NCI-H524 (cell line): ENCODE data around the gene MYO9A.

Experiments used
- DNase-seq, 2 experiments: peaks; one replicate each; lab custom pipeline; 2025; lab: John Stamatoyannopoulos, UW

MYO9A gene

DNA sequence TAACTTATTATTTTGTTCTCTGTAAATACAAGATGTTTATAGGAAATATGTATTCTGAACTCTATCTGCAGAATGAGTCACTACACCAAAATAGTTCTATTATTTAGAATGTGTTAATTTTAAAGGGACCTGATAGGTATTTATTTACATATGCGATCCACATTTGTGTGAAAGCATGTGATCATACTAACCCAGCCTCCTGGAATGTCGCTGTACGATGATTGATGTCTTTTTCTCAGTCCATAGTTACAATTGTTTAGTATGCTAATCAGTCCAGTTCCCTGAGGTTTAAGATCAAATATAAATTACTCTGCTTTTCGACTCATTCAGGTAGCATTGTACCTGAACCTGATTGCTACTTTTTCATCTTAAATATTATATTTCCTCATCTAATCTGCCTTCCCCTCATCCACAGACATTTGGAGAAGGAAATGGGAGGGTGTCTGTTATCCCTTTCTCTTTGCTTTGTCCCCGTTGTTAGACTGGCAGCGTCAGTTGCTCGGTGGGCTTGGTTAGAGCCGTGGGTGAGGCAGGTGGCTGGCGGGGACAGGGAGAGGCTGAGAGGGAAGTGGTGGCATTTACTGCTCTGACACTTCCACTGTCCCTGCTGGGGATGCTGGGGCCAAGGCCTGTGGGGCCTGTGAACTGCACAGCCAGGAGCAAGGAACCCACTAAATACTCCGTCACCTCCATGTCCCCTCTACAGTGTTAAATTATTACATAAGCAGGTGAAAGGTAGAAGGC, 335.4 kb downstream of the MYO9A start:
- no peak for DNase-seq

DNA sequence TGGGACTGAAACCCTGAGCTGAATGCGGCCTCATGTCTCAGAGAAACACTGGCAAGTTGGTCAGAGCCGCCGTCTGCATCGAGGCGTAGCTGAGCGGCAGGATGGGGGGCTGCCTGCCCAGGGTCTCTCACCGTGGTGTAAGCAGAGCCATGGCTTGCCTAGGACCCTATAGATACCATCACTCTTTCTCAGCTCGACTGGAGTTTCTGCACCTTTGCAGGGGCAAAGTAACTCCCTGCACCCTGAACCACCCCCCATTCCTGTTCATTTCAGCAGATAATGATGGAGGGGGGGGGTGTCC, 336.0 kb downstream of the MYO9A start:
- DNase-seq = no peak

DNA sequence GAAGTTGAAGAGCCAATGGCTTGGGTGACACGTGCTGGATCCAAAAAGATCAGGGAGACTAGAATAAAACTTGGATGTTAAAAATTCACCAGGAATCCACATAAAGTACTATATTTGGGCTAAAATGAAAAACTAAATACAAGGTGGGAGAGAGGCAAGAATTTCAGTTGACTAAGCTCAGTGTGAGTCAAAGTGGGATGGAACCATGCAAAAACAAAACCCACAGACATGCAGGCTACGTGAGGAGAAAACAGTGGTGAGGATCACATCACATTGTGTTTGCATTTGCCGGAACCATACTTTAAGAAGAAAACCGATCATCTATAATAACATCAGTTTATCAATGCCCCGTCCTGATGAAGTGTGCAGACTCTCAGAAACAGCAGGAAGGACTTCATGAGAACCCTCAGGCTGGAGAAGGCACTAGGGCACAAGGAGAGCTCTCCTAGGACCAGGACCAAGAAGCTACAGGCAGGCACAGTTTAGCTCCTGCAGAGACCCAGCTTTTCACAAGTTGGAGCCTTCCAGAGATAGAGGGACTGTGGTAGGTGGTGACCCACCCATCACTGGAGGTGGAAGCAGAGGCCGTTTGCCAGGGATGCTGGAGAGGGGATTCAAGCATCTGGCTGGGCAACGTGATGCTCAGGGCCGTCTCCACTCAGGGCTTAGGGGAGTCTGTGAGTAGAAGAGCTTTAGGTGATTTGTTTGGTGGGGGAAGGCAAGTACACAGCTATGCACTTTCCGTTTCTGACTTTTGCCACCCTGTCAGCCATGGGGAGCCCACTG, 336.6 kb downstream of the MYO9A start:
- no peak for DNase-seq

GRCh38 chr15:71780115-71780976, 337.6 kb downstream of the MYO9A start:
- peak; percentile 16 to 52 for DNase-seq

DNA sequence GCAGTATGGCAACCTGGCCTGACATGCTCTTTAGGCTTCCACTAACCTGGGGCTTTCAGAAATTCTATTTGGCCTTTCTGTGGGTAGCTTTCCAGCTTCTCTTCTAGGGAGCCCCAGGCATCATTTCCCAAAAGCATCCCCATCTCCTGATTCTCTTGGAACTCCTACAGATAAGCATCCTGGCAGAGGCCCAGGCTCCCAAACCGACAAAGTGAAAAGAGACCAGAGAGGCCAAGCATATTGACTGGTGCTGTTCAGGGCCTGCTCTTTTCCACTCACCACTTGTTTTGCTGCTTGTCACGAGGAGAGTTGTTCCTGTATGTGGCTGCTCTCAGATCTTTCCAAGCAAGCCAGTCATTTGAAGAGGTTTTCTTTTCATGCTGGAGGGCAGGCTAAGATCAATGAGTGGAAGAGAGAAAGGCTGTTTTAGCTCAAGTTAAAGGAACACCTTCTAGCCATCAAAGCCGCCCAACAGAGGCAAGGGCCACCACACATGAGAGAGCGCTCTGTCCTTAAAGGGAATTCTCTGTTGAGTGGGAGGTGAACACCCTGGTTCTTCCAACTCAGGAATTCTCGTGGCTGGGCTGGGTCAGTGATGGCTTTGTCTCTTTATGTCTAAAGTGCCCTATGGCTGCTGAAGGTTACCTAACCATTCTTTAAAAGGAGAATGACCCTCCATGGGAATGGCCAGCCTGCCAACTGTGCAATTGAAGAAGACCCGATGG, 338.7 kb downstream of the MYO9A start:
- no peak for DNase-seq

DNA sequence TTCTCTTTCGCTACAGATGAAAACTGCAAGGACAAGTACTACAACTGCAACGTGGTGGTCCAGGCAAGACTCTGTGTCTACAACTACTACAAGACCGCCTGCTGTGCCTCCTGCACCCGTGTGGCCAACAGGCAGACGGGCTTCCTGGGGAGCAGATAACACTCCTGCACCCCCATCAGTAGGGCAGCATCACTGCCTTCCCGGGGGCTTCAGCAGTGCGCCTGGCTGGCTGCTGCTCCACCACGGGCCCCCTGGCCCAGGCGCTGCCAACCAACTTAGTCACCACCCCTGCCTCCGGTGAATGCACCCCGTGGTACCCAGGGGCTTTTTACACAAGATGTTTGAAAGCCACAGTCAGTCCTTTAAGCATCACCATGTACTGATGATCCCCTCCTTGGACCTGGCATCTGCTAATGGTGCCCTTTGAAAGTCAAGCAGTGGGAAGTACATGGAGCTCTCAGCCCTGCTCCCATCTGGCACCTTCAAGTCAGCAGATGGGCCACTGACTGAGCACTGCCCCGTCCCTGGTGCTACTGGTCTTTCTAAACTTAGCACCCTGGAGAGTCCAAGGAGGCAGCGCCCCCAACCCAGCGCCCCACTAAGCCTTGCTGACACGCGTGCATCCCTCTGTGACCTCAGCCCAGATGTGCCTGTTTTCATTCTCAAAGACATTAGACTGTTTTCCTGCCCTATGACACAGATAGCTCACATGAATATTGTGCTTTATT, 340.6 kb downstream of the MYO9A start:
- peak; percentile 96 to 97 for DNase-seq

DNA sequence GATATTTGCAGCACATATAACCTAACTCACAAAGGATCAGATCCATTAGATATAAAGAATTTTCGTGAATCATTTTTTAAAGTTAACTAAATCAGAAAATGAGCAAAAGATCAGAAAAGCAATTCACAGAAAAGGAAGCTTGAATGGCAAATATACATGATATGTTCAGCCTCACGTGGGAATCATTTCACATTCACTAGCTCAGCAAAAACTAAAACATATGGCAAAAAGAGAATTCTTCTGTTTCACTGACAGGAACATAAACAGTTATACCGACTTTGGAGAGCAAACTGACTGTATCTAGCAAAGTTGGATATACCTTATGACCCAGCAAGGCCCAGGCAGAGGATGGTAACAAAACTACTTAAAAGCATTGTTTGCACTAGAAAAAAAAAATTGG, 341.6 kb downstream of the MYO9A start:
- DNase-seq = no peak

DNA sequence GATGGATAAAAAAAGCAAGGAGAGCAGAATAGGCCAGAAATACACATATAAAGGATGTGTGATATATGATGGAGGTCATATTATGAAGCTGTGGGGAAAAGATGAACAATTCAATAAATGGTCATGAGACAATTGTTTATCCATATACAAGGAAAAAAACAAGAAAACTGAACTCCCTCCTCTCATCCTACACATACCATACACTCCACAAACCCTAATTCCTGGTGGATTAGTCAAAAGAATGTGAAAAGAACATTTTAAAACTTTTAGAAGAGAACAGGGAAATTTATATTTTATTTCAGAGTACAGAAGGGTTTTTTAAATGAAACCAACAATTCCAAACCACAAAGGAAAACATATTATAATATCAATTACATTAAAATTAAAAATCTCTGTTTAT, 342.1 kb downstream of the MYO9A start:
- no peak for DNase-seq

DNA sequence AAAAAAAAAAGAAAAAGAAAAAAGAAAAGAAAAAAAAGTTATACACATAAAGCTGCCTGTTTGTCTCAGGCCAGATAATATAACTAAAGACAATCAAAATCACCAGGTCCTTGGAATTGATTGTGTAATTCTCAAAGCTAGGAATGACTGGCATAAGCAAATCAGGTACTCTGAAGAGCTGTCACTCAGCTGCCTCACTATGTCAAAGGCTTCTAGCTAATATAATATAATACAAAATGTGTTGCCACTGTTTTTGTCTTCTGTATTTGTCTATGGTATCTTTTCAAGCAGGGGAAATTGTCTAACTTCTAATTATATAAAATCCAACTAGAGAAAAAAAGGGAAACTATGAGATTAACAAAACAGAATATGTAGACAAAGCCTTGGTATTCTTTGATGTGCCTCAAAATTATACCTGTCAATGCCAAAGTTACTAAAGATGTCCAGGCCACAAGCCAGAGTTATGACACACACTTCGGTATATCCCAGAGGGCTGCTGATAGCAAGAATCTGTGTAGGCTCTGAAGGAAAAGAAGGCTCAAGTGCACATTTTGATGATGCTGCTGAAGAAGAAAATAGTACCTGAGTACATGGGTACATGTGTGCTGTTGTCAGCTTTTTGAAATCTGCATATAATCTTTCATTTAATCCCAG, 344.6 kb downstream of the MYO9A start:
- DNase-seq = no peak
